OCI-LY1 (cell line): ENCODE results near the gene CDK11B.
"Not testable (repeated sequence)": the region's sequence is repeated elsewhere in the genome, so short reads cannot be mapped to it uniquely, and the experiment has no call there.

Experiments used
- CTCF ChIP-seq: fragments of 200-600 bp; sonication (generic), shearing (Covaris generic); IDR thresholded peaks from 2 replicates; pipeline ENCODE4 v1.5.1; 2017; ENCODE audit warnings: mild to moderate bottlenecking, antibody characterized with exemption, low read length, moderate library complexity, mixed read lengths
- EZH2 ChIP-seq: fragments of 200-600 bp; sonication (generic), shearing (Covaris generic); IDR thresholded peaks from 2 replicates; pipeline ENCODE4 v1.8.0; 2017; ENCODE audit warnings: borderline replicate concordance, mixed run types, mild to moderate bottlenecking, antibody characterized with exemption, low read length, moderate library complexity, mixed read lengths

GRCh38 chr1:1697358-1698183 lies 38.8 kb upstream of the CDK11B start:
- not testable (repeated sequence) for TF ChIP-seq CTCF, EZH2
